ENCODE data around the gene LRMDA.

LRMDA gene

DNA sequence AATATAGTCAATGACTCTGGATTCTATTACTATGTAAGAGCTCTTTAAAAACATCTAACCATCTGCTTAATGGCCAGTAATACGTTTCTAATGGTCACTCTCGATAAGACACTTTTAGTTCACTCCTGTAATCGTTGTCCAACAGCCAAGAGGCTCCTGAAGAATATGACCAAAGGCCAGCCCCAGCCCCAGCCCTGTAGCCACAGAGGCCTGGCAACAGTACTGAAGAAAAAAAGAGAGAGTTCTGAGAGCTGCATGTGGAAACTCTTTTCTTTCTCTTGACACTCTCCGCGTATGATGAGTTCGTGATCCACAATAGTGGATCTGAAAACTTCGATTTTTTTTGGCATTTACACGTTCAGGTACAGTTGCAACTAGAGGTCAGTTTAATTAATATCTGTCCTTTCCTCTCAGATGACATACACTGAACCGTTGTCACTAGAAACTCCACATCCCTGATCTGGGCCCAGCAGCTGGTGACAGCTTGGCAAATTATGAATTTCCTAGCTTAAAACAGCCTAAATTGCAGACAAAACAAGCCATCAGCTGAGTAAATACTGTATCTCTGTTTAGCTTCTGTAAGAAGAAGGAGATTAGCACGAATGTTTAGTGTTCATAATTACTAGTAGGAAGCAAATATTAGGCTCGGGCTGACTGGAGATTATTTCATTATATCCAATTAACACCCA is 456.7 kb downstream of the LRMDA start:
- DNase-seq (ENCODE audit: low read depth in 2 of 3, low spot score in 1 of 3) = no peak

DNA sequence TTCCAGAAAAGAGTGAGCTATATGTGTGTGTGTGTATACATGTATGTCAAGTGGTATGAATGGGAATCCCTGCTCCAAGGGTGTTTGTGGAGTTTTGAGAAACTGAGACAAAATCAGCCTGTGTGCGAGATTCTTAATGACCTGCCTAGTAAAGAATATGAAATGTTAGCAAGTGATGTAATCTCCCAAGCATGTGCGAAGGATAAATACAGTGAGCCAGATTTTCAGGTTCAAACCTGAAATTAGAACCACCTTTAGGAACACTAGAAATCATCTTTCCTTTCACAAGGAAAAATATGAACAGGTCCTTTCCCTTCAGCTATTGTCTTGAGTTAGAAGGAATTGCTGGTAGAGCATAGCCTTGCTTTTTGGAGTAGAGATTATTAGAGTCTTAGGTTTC is 457.6 kb downstream of the LRMDA start:
- no peak for DNase-seq (ENCODE audit: low read depth in 2 of 3, low spot score in 1 of 3)

DNA sequence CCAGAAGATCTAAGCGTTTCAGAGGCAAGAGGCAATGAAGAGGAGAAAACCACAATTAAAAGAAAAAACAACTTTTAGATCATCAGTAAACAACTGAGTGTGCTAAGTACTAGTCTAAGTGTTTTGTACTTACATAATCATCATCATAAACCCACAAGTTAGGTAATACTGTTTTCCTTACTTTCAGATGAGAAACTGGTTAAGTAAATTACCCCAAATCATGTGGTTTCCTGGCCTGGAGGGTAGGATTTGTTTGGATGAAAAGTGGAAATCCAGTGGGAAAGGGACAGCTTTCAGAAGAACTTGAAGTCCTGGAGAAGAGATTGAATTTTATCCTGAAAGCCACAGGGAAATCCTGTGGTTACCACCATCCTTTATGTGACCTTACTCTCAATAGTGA is 463.3 kb downstream of the LRMDA start:
- no peak for DNase-seq (ENCODE audit: low read depth in 2 of 3, low spot score in 1 of 3)

DNA sequence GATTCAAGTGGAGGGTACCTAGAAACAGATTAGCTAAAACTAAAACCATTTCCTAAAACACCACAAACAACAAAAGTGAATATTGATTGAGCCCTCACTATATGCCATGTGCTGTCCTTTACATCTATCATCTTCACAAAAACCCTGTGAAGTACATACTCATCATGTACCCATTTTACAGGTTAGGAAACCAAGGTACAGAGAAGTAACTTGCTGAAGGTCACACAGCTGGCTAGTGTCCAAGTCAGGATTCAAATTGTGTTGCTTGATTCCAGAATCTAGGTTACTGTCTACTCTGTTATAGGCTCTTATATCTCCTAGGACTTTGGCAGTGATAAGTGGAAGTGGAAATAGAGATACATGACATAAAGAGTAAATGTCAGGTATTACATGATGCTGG is 463.8 kb downstream of the LRMDA start:
- no peak for DNase-seq (ENCODE audit: low read depth in 2 of 3, low spot score in 1 of 3)

DNA sequence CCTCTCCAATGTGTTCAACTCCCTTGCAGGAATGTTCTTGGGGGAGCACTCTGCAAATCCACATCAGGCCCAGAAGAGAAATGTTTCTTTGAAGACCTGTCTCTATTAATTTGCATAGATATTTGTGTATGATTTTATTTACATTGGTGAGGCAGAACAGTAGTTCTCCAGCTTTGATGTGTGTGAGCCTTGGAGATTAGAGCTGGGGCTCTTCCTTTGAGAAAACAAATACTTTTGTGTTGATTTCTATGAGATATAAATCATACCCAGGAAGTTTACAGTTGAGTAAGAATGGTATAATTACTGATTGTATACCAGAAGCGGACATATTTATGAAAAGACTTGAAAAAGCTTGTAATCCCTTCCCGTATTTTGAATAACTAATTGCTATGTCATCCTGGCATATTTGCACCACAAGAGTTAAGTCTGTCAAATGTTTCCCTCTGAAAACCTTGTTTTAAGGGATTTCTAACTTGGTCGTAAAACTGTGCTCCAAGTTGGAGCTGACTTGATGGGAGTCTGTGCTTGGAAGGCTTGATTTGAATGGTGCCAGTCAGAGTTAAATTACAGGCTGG is 468.5 kb downstream of the LRMDA start:
- DNase-seq (ENCODE audit: low read depth in 2 of 3, low spot score in 1 of 3) = no peak

DNA sequence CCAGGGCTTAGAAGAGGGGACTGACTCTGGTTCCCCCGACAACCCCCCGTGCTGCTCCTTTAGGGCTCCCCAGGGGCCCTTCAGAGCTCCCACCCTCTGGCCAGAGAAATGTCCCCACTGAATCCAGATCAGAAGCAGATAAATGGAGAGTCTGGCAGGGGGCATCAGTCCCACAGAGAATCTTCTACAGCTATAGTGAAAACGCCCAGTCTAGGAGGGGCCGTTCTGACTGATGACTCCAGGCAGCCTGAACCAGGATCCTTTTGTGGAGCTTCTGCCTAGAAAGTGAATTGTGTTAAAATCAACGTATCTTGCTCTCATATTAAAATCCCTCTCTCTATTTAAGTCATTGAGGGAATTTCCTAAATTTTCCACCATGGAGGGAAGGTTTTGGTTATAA is 471.4 kb downstream of the LRMDA start:
- DNase-seq (ENCODE audit: low read depth in 2 of 3, low spot score in 1 of 3) = no peak

DNA sequence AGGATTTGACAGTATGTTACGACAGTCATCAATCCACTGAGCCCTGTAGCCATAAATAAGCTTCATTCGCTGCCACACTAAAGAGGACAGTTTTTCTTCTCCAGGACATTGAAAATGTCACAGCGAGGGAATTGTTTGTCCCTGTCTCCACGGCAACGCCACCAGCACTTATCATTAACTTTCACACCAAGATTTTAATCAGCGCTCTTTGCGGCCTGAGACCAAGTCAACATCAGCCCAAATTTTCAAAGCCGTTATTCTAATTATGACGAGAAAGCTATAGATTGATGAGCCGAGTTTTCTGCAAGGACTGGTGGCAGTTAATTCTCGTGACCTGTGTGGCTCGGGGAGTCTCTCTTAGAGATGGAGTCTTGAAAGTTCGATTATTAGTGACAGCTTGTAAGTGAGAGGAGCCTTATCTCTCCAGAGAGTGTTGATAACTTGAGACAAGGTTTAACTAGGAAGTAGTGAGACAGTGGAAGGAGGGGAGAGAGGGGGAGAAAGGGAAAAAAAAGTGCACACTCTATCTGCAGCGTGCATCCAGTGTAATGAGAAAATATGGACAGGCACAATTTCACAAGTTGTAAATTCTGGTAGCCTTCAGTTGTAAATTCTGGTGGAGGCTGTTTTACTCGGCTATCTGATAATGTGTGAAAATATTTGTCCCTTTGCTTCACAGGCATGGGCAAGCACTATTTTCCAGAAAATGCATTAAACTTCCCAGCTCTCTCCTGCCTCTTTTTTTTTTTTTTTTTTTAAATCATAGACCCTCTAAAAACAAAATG is 473.3 kb downstream of the LRMDA start:
- no peak for DNase-seq (ENCODE audit: low read depth in 2 of 3, low spot score in 1 of 3)

DNA sequence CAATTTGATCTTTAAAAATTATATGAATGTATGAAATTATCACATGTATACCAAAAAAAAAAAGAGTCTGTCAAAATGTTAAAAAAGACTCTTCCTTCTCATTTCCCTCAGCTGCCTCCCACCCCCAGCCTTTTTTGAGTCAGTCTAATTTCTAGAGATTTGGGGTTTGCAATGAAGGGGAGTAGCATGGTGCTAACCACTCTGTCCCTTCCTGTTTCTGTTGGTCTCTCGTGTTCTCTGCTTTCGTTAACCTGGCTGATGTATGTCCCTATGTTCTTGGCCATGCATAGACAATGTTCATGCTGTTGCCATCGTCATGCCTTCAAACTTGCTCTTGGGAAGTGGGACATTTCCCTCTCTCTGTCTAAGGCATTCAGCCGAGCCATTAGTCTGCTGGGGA is 474.1 kb downstream of the LRMDA start:
- no peak for DNase-seq (ENCODE audit: low read depth in 2 of 3, low spot score in 1 of 3)

DNA sequence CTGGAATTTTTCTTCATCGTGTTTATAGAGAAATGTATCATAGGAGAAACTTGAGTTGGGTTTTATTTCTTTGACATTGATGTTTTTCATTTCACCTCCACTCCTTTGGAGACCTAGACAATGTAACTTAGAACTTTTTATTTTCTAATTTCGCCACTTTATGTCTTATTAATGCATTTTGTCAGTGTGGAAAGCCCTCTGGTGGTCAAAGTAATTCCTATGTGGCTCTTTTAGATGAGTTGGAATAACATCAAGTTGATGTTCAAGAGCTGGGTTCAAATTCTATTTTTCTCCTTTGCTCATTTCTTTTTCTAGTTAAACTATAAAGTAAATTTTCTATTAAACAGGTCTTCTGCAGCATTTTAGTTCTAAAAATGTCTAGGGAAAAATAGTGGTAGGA is 478.6 kb downstream of the LRMDA start:
- DNase-seq (ENCODE audit: low read depth in 2 of 3, low spot score in 1 of 3) = no peak

DNA sequence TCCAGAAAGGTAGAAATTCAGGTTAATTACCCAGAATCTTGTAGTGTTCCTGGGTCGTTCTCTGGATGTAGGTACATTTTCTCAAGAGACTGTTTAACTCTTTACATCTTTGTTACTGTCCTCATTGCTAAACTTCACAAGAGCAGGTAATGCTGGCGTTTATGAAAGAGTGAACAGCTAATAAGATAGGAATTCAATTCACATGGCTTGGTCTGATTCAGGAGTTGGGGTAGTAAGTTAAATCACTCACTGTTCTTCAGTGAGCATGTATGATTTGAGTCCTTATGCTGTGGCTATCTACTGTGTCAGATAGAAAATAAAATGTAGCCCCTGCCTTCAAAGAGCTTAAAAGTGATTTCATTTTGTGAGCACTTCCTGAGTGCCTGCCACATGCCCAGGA is 480.0 kb downstream of the LRMDA start:
- no peak for DNase-seq (ENCODE audit: low read depth in 2 of 3, low spot score in 1 of 3)

DNA sequence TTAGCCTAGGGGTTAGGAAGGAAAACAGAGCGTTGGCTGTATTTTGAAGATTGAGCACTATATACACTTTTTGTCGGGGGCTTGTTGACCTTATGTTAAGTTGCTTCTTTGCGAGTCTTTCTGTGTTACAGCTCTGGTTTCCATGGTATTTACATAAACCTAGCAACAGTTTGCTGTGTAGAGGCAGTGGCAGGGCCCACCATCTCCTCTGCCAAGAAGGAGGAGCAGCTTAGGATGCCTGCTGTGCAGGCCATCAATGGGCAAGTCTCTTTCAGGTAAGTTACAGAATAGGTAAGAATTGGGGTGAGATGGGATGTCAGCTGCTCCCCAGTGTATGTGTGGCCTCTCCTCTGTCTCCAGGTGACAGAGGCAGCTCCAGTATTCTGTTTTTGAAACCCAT is 485.5 kb downstream of the LRMDA start:
- no peak for DNase-seq (ENCODE audit: low read depth in 2 of 3, low spot score in 1 of 3)

DNA sequence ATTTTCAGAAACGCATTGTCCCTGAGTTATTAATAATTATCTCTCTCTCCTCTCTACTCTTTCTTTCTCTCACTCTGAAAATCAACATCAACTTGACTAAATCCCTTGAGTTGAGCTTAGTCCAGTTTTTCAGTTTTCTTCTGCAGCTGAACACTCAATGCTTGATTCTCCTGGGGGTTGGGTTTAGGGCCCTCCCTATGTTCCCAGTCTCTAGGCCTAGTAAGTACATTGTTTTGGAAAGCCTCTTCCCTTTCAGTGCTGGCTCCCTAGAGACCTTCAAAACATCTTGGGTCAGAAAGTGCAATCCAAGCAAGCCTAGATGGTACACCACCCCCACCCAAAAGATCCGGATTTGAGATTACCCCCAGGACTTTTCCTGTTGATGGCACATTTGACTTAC is 488.5 kb downstream of the LRMDA start:
- DNase-seq (ENCODE audit: low read depth in 2 of 3, low spot score in 1 of 3) = no peak

DNA sequence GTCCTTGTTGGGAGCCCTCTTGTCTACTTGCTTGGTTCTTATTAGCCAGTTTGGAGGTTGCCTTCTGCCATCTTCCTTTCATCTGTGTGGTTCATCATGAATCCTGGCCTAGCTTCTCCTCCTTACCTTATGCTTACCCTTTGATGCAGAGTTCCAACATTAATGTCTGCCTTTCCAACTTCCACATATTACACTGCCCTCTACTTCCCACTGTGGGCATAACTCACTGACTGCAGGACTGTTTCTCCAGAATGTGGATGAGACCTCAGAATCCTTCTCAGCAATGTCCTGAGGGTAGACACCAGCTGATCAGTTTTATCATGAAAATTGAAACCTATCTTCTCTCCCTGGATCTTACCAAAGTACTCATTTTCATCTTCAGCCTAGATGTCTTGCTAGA is 491.0 kb downstream of the LRMDA start:
- DNase-seq (ENCODE audit: low read depth in 2 of 3, low spot score in 1 of 3) = no peak

DNA sequence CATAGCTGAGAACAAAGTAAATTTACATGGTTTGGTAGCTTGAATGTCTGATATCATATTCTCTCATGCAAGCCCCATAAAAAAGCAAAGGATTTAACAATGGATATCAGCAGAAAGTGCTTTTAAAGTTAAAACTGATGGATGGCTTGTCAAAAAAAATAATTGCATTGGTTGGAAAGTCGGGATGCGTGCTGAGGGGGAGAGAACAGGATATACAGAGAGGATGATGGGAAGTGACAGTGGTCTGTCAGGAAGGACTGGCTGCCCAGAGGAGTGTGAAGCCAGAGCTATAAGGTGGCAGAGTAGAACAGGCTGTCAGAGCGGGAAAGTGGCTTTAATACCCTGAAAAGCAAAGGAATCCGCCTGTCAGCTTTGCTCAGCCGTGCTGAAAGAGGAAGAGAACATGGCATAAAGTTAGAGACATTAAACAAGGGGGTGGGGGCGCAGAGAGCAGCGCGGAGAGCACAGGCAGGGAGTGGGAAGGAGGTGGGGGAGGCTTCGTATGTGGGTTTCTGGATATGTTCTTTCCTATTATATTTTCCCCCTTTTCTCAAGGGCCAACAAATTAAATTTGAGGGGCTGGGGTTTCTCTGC is 493.0 kb downstream of the LRMDA start:
- no peak for DNase-seq (ENCODE audit: low read depth in 2 of 3, low spot score in 1 of 3)

DNA sequence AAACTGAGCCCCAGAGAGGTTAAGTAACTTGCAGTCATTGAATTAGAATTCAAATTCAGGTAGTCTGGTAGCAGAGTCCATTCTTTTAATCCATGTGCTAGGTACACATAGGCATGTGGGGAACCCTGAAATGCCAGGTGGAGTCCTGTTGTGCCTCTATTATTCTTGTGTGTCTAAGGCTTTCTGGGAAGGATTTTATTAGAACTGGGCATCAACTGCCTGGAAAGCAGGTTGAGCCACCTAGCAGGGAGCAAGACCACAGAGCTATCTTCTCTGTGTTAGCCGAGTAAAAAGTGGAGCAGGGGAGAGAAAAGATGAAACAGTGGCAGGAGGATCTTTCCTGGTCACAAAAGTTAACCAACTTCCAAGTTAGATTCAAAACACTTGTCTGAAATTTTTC is 494.6 kb downstream of the LRMDA start:
- DNase-seq (ENCODE audit: low read depth in 2 of 3, low spot score in 1 of 3) = no peak

DNA sequence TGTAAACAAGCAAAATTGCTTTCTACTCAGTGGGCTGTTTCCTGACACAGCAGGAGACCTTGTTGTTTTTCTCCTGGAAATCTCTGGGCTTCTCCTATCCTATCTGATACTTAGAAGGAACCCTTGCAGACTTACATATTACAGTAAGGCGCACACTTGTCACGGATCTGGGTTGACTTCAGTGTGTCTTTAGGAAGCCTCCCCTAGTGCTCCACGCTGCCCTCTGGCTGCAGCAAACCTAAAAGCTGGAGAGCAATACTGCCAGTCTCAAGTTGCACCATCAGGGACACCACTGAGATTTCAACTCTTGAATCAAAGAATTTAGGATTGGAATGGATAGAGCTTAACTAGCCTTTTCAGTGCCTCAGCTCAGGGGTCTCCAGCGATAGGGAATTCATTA is 495.3 kb downstream of the LRMDA start:
- no peak for DNase-seq (ENCODE audit: low read depth in 2 of 3, low spot score in 1 of 3)

DNA sequence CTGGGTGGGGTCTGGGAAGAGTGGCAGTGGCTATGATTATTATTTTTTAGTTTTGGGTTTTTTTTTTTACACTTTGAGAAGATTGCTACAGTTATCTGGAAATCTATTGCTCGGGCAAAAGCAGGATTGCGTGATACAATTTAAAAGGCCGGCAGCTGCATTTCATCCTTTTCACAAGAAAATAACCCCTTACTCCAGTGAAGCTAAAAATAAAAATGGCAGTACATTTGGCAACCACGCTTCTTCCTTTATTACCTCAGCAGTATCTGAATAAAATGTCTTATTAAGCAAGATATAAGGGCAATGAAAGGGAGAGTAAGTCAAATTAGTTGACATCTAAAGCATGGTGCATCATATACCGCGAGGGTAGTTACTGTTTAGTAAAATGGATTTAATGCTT is 496.8 kb downstream of the LRMDA start:
- DNase-seq (ENCODE audit: low read depth in 2 of 3, low spot score in 1 of 3) = no peak

DNA sequence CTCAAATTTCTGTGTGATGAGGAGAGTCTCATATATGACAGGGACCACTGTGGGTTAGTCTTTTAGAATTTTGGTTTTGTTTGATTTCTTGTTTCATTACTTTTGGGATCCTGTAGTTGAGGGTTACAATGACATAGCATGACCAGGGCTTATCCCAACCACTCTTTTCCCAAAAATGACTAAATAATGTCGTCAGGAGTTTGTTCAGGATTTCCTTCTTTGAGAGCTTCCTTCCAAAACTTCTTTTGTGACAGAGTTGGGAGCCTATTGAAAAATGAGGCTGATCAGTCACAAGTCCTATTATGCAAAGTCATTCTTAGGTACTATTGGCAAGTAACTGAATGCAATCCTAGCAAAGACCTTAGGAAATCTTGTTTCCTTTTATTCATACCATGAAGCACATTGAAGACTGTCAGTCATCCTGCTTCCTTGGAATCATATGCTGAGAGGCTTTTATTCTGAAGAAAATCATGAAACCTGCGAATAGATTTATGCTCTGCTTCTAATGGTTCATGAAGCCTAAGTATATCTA is 498.3 kb downstream of the LRMDA start:
- DNase-seq (ENCODE audit: low read depth in 2 of 3, low spot score in 1 of 3) = no peak

DNA sequence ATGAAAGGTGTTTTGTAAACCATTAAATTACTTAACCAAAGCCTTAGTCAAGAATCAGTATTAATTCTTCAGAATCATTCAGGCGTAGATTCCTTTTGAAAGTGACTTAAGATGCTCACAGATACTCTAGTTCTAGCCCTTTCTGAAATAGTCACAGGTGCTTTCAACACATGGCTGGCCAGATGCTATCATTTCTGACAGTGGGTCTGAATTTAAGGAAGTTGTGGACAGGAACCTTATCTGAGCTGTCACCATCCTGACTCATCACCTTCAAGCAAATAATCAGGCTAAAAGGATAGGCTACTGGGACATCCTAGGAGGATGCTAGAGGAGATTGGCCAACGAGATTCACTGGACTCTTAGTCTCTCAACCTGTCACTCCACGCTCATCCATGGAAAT is 501.5 kb downstream of the LRMDA start:
- DNase-seq (ENCODE audit: low read depth in 2 of 3, low spot score in 1 of 3) = no peak

DNA sequence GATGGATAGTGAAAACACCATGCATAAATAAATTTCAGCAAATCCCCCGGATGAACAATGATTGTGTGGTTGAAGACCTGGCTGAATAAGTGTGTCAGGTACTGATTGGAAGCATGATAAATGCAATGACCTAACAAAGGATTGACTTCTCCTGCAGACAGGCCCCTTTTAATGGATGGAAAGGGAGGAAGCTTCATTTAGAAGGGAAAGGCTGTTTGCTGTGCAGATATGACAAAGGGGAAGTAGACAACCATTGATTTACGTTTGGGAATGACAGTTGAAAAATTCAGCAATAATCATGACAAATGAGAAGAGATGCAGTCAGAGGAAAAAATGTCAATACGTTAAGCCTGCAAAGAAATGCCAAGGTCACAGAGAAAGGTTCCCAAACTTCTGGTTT is 503.8 kb downstream of the LRMDA start:
- no peak for DNase-seq (ENCODE audit: low read depth in 2 of 3, low spot score in 1 of 3)

DNA sequence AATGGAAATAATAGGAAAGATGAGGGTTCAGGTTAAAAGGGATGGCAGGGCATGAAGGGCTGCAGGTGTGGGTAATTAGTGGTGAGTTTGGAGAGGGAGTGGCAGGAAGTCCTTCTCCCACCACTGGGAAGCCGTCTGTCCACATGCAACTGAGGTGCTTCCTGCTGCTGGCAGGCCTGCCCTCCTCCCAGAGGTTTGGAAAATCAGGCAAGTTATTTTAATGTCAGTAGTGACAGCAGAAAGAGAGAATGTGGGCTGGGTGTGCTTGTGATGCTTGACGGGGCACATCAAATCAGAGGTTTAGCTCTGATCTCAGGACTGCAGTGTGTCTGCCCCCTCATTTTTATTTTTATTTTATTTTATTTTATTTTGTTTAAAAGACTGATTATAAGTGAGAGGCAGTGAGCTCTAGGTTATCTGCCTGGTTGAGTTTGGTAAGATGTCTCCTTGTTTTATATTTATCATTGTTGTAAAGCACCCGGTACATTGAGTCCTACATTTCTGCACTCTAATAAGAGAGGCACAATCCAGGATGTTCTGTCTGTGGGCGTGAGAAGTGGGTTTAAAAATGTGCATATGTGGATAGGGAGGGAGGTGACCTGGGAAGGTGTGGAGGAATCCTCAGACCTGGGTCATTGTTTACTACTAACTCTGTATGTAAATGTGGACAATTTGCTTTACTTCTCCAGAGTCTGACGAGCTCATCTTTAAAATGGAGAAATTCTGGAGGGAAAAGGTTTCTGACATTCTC is 504.4 kb downstream of the LRMDA start:
- DNase-seq (ENCODE audit: low read depth in 2 of 3, low spot score in 1 of 3) = no peak

Measured in stimulated activated CD4-positive, alpha-beta T cell treated with anti-CD3 and anti-CD28 coated beads, Interleukin-12 subunit alpha, Interleukin-12 subunit beta, amount 100 ng/mL, for 48 hours (primary cell).